ENCODE data around the gene GUCA1A. TPM values are rescaled to one million over a fixed set of nuclear protein-coding genes. Genes with fewer than 3 reads are reported as not detected.
A peak's percentile ranks its signal among the peaks of the same experiment; 100 is the strongest.

GUCA1A gene
- total RNA-seq, 1 experiment from 2014 or later, result not detected

DNA sequence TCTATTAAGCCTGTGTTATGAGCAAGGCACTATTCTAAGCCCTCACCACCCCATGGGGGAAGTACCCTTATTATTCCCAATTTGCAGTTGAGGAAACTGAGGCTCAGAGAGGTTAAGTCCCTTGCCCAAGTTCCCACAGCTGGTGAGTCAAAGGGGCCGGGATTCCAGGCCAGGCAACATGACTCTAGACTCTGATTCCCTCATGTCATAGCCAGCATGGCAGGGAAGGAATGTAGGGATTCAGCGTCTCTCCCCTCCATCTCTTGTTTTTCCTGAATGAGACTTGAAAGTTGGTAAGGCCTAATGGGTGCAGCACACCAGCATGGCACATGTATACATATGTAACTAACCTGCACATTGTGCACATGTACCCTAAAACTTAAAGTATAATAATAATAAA lies 37.4 kb upstream of the GUCA1A start:
- no peak overlapping the region for H3K4me3 ChIP-seq (ENCODE audit: low read depth in 2 of 2, low read length in 2 of 2)
- TF ChIP-seq, protein P1, sequence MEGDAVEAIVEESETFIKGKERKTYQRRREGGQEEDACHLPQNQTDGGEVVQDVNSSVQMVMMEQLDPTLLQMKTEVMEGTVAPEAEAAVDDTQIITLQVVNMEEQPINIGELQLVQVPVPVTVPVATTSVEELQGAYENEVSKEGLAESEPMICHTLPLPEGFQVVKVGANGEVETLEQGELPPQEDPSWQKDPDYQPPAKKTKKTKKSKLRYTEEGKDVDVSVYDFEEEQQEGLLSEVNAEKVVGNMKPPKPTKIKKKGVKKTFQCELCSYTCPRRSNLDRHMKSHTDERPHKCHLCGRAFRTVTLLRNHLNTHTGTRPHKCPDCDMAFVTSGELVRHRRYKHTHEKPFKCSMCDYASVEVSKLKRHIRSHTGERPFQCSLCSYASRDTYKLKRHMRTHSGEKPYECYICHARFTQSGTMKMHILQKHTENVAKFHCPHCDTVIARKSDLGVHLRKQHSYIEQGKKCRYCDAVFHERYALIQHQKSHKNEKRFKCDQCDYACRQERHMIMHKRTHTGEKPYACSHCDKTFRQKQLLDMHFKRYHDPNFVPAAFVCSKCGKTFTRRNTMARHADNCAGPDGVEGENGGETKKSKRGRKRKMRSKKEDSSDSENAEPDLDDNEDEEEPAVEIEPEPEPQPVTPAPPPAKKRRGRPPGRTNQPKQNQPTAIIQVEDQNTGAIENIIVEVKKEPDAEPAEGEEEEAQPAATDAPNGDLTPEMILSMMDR (IDR thresholded peaks at IDR 0.05), result no peak
- TF ChIP-seq TCF7L2 (IDR thresholded peaks at IDR 0.05; ENCODE audit: low read depth, low read length) (no peak), POLR2AphosphoS5 (IDR thresholded peaks at IDR 0.05; ENCODE audit: low read depth, low read length) (no peak), SIN3A (IDR thresholded peaks at IDR 0.05; ENCODE audit: borderline replicate concordance, insufficient read depth, low read depth, low read length) (no peak)
- TF ChIP-seq, protein P2, sequence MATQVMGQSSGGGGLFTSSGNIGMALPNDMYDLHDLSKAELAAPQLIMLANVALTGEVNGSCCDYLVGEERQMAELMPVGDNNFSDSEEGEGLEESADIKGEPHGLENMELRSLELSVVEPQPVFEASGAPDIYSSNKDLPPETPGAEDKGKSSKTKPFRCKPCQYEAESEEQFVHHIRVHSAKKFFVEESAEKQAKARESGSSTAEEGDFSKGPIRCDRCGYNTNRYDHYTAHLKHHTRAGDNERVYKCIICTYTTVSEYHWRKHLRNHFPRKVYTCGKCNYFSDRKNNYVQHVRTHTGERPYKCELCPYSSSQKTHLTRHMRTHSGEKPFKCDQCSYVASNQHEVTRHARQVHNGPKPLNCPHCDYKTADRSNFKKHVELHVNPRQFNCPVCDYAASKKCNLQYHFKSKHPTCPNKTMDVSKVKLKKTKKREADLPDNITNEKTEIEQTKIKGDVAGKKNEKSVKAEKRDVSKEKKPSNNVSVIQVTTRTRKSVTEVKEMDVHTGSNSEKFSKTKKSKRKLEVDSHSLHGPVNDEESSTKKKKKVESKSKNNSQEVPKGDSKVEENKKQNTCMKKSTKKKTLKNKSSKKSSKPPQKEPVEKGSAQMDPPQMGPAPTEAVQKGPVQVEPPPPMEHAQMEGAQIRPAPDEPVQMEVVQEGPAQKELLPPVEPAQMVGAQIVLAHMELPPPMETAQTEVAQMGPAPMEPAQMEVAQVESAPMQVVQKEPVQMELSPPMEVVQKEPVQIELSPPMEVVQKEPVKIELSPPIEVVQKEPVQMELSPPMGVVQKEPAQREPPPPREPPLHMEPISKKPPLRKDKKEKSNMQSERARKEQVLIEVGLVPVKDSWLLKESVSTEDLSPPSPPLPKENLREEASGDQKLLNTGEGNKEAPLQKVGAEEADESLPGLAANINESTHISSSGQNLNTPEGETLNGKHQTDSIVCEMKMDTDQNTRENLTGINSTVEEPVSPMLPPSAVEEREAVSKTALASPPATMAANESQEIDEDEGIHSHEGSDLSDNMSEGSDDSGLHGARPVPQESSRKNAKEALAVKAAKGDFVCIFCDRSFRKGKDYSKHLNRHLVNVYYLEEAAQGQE (IDR thresholded peaks at IDR 0.05; ENCODE audit: insufficient read depth in 1 of 2, low read depth in 2 of 2, low read length in 1 of 2), result no peak
- ATAC-seq, result no peak
- intact Hi-C loops (cut with micrococcal nuclease; ENCODE audit: unreplicated experiment), result no loop called here
- H3K9me3 ChIP-seq (ENCODE audit: control insufficient read depth, insufficient read depth, low read depth, low read length), result no peaks in the 10 kb centered on the region
- ChIA-PET CTCF (no interaction called here), POLR2A (no interaction called here)
- no peak for DNase-seq (ENCODE audit: low read depth, low spot score)
- peak overlapping the region; percentile 94 for H3K27ac ChIP-seq (ENCODE audit: low read length)
- in situ Hi-C loops (cut with HindIII; ENCODE audit: low pct_unique_long_range_greater_than_20kb, low sequenced_read_pairs), result no loop called here
- BruUV-seq (replicated peaks), result no TSS peak
- no peaks in the 10 kb centered on the region for H3K36me3 ChIP-seq (ENCODE audit: control insufficient read depth, insufficient read depth, low read length)
- H3K4me1 ChIP-seq (ENCODE audit: control insufficient read depth, insufficient read depth, low read length), result peaks cover 55% of the 10 kb centered on the region
- H3K27me3 ChIP-seq (ENCODE audit: control insufficient read depth, insufficient read depth, low read length), result no peaks in the 10 kb centered on the region

- Histone ChIP-seq H3K27ac (ENCODE audit: low read length) (peak overlapping the region; percentile 94), H3K27me3 (ENCODE audit: control insufficient read depth, insufficient read depth, low read length) (no peaks in the 10 kb centered on the region), H3K4me1 (ENCODE audit: control insufficient read depth, insufficient read depth, low read length) (peaks cover 65% of the 10 kb centered on the region), H3K36me3 (ENCODE audit: control insufficient read depth, insufficient read depth, low read length) (no peaks in the 10 kb centered on the region), H3K9me3 (ENCODE audit: control insufficient read depth, insufficient read depth, low read depth, low read length) (no peaks in the 10 kb centered on the region), H3K4me3 (ENCODE audit: low read depth in 2 of 2, low read length in 2 of 2) (peak overlapping the region; percentile 0 to 35; a peak in 3 of 4 replicates)
- TF ChIP-seq TCF7L2 (IDR thresholded peaks at IDR 0.05; ENCODE audit: low read depth, low read length), result peak; percentile 95
- TF ChIP-seq, protein P1 (IDR thresholded peaks at IDR 0.05), result no peak; the same call in 1 of the 2 replicates
- no TSS peak for BruUV-seq (replicated peaks)
- ATAC-seq (peak; percentile 63), DNase-seq (ENCODE audit: low read depth, low spot score) (no peak)
- in situ Hi-C loops (cut with HindIII; ENCODE audit: low pct_unique_long_range_greater_than_20kb, low sequenced_read_pairs), result no loop called here
- POLR2A ChIA-PET, result no interaction called here
- intact Hi-C loops (cut with micrococcal nuclease; ENCODE audit: unreplicated experiment), result no loop called here
- CTCF ChIA-PET, result interaction anchor here (0.6 to 1.1 kb wide), 2 partner anchors 48 to 82 kb away, joined by 3 read pairs; no protein-coding TSS in a partner anchor
These were observed 36.5 kb upstream of the GUCA1A start for GRCh38 chr6:42136508-42137193.

Data from Panc1 (cell line).